Uterus (tissue), 2 donors: ENCODE data around the gene CHD2.

ENCODE experiments used
- CTCF ChIP-seq, 4 experiments: fragments of 200-600 bp in 2 of 4; fragments of 450-650 bp in 2 of 4; sonication (generic) in 2 of 4; IDR thresholded peaks; one replicate each; pipeline ENCODE4 v1.5.1; 2016 to 2019; ENCODE audit warnings: antibody characterized with exemption in 4 of 4, mild to moderate bottlenecking in 2 of 4, moderate library complexity in 1 of 4
- POLR2A ChIP-seq, 2 donors: fragments of 450-650 bp; IDR thresholded peaks; one replicate each; pipeline ENCODE4 v1.6.1; 2016; ENCODE audit warnings: antibody characterized with exemption in 2 of 2, mild to moderate bottlenecking in 1 of 2, moderate library complexity in 1 of 2

DNA sequence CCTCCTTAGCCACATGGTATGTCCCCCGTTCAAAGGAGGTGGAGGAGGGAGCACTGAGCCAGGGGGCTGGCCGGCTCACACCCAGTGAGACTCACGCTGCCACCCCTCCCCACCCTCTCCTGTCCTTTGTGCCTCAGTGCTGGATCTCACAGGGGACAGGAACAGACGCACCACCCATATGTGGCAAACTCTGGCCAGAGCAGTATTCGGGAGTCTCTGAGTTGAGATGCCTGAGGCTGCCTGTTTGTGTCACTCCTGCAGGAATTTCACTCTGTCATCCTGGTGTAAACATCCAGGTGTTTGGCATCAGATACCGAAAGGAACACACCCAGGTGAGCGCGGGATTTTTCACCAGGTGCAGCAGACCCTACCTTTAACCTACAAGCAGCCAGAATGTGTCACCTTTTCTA, 163.1 kb downstream of the CHD2 start:
- TF ChIP-seq POLR2A (IDR thresholded peaks at IDR 0.05) (no peak), CTCF (IDR thresholded peaks at IDR 0.05) (no peak)
